Heart left ventricle (tissue), 13 donors: ENCODE data around the gene CLINT1.

Experiments used
- POLR2A ChIP-seq, 2 donors: fragments of 450-650 bp; IDR thresholded peaks; one replicate each; pipeline ENCODE4 v1.6.1; 2017; ENCODE audit warnings: antibody characterized with exemption in 2 of 2, mild to moderate bottlenecking in 2 of 2, moderate library complexity in 2 of 2
- TF ChIP-seq, protein P1 (sequence below), 12 donors: fragments of 200-600 bp; sonication (generic) in 4 of 12; IDR thresholded peaks; one replicate each; pipeline versions ENCODE4 v1.5.0 to v1.8.0; 2018 to 2022; ENCODE audit warnings: antibody characterized with exemption in 12 of 12, mild to moderate bottlenecking in 5 of 12
- donor health status: ischemic (EF 13 %, LVEDD 7.1; RV severe dilation, severe dysfunction).
- donor health status: DM: no; HTN: yes; CAD: no.
- donor health status: DM: no; HTN: no; CAD: no.
- donor health status: ischemic (EF 25% LVEDD 6.9; RV normal size, moderate dysfunction).
- donor health status: ischemic (EF 25% LVEDD 5.7; RV mildly dilated, moderate dysfunction).
- donor health status: ischemic (EF 35%, LVEDD 5.7; RV mildly dilated, moderate dysfunction).
- donor health status: nonischemic (EF 11% LVEDD 7.7; RV severe dilation, severe dysfunction).
- donor health status: DM: yes; HTN: yes; CAD: no.
- donor health status: PGD.
- donor health status: ischemic (EF 29% LVEDD 5.4; RV normal size, mild dysfunction).
- donor health status: nonischemic (EF 23%, LVEDD 6.1; RV moderate dilation, normal function).

GRCh38 chr5:157750320-157750719 lies 108.6 kb downstream of the CLINT1 start:
- TF ChIP-seq, protein P1, sequence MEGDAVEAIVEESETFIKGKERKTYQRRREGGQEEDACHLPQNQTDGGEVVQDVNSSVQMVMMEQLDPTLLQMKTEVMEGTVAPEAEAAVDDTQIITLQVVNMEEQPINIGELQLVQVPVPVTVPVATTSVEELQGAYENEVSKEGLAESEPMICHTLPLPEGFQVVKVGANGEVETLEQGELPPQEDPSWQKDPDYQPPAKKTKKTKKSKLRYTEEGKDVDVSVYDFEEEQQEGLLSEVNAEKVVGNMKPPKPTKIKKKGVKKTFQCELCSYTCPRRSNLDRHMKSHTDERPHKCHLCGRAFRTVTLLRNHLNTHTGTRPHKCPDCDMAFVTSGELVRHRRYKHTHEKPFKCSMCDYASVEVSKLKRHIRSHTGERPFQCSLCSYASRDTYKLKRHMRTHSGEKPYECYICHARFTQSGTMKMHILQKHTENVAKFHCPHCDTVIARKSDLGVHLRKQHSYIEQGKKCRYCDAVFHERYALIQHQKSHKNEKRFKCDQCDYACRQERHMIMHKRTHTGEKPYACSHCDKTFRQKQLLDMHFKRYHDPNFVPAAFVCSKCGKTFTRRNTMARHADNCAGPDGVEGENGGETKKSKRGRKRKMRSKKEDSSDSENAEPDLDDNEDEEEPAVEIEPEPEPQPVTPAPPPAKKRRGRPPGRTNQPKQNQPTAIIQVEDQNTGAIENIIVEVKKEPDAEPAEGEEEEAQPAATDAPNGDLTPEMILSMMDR (IDR thresholded peaks at IDR 0.05): no peak
- TF ChIP-seq POLR2A (IDR thresholded peaks at IDR 0.05): no peak
